H1 (cell line): ENCODE results near the gene DUOX1. TPM values are rescaled to one million over a fixed set of nuclear protein-coding genes. Genes with fewer than 3 reads are reported as not detected.

Experiments
- CTCF ChIA-PET: fragments of 300-600 bp; sonication (Branson Sonifier 250); formaldehyde crosslinking; loops from one replicate; lab custom pipeline; 2021; ENCODE audit not compliant: partially characterized antibody; lab: Charles Lee
- POLR2A ChIA-PET: fragments of 300-600 bp; sonication (Branson Sonifier 250); formaldehyde crosslinking; loops from one replicate; lab custom pipeline; 2021; ENCODE audit warnings: inconsistent platforms; ENCODE audit not compliant: partially characterized antibody; lab: Charles Lee
- DNase-seq, 2 experiments: peaks; one replicate each; pipeline versions ENCODE4 v3.0.0 to v3.0.0-alpha.2; 2010 to 2022; ENCODE audit warnings: low spot score in 2 of 2, low read depth in 1 of 2, mixed read lengths in 1 of 2
- FAIRE-seq: peaks from 2 replicates; lab custom pipeline; 2011; peaks lifted over from hg19 to GRCh38; lab: Jason Lieb, UNC
- H2AFZ ChIP-seq: 2 replicates; pipeline ENCODE4 v1.8.1; 2012; ENCODE audit warnings: low read length, inconsistent platforms
- H2AK5ac ChIP-seq: 2 replicates; pipeline ENCODE4 v1.6.1; 2013; ENCODE audit warnings: low read depth, low read length
- H2BK120ac ChIP-seq: replicated peaks from 2 replicates; pipeline ENCODE3; 2013; ENCODE audit warnings: low read depth, low read length, inconsistent platforms
- H2BK12ac ChIP-seq: 2 replicates; pipeline ENCODE4 v1.6.1; 2013; ENCODE audit warnings: low read depth, low read length
- H2BK15ac ChIP-seq: 2 replicates; pipeline ENCODE4 v1.6.1; 2013; ENCODE audit warnings: low read length
- H2BK20ac ChIP-seq: 2 replicates; pipeline ENCODE4 v1.6.1; 2013; ENCODE audit warnings: low read length
- H2BK5ac ChIP-seq: 2 replicates; pipeline ENCODE4 v1.6.1; 2013; ENCODE audit warnings: low read depth, low read length
- H3K14ac ChIP-seq: 2 replicates; pipeline ENCODE4 v1.6.1; 2013; ENCODE audit warnings: inconsistent platforms; ENCODE audit not compliant: insufficient read length
- H3K18ac ChIP-seq: 2 replicates; pipeline ENCODE4 v1.6.1; 2013; ENCODE audit warnings: low read length; ENCODE audit errors: extremely low read depth
- H3K23ac ChIP-seq: 2 replicates; pipeline ENCODE4 v1.6.1; 2013; ENCODE audit warnings: inconsistent platforms; ENCODE audit not compliant: insufficient read length
- H3K23me2 ChIP-seq: 2 replicates; pipeline ENCODE4 v1.6.1; 2013; ENCODE audit warnings: low read depth, low read length
- H3K27ac ChIP-seq: 2 replicates; pipeline ENCODE4 v1.6.1; 2011; ENCODE audit warnings: low read depth, low read length, inconsistent platforms
- H3K27me3 ChIP-seq, 4 experiments: replicated peaks in 1 of 4; 1 replicate in 1 of 4; 2 replicates in 3 of 4; pipeline versions ENCODE4 v1.6.1 to v1.8.1; 2011 to 2013; ENCODE audit warnings: low read length in 3 of 4, mild to moderate bottlenecking in 3 of 4, inconsistent platforms in 2 of 4, mixed read lengths in 2 of 4, moderate library complexity in 1 of 4; ENCODE audit not compliant: control insufficient read depth in 3 of 4, insufficient read depth in 3 of 4; ENCODE audit errors: extremely low read depth in 1 of 4
- H3K36me3 ChIP-seq, 4 experiments: 2 replicates each; pipeline versions ENCODE4 v1.6.1 to v1.8.1; 2011 to 2013; ENCODE audit warnings: mild to moderate bottlenecking in 4 of 4, low read length in 3 of 4, moderate library complexity in 2 of 4, control low read depth in 1 of 4, inconsistent platforms in 1 of 4; ENCODE audit not compliant: insufficient read depth in 4 of 4, control insufficient read depth in 2 of 4
- H3K4ac ChIP-seq: replicated peaks from 2 replicates; pipeline ENCODE3; 2013; ENCODE audit warnings: low read length, low read depth, mixed read lengths, inconsistent platforms; ENCODE audit not compliant: insufficient read length
- H3K4me1 ChIP-seq, 4 experiments: replicated peaks in 1 of 4; 1 replicate in 1 of 4; 2 replicates in 3 of 4; pipeline versions ENCODE4 v1.6.1 to v1.8.1; 2011 to 2013; ENCODE audit warnings: low read length in 3 of 4, inconsistent platforms in 2 of 4, mixed read lengths in 1 of 4; ENCODE audit not compliant: insufficient read depth in 4 of 4, control insufficient read depth in 3 of 4
- H3K4me2 ChIP-seq, 2 experiments: 2 replicates each; pipeline versions ENCODE4 v1.6.1 to v1.8.1; 2011 to 2013; ENCODE audit warnings: low read depth in 2 of 2, low read length in 2 of 2, control low read depth in 1 of 2, inconsistent platforms in 1 of 2, mild to moderate bottlenecking in 1 of 2; ENCODE audit not compliant: insufficient read depth in 1 of 2
- H3K4me3 ChIP-seq, 4 experiments: fragments of 200-600, 300-600 bp in 1 of 4; sonication (generic), shearing (Covaris generic), sonication (Bioruptor Twin) in 1 of 4; 2 replicates each; pipeline versions ENCODE4 v1.5.1 to v1.8.1; 2011 to 2016; ENCODE audit warnings: low read length in 4 of 4, low read depth in 3 of 4, control low read depth in 2 of 4, inconsistent platforms in 2 of 4, mild to moderate bottlenecking in 2 of 4, mixed read lengths in 1 of 4, moderate library complexity in 1 of 4; ENCODE audit not compliant: insufficient read depth in 2 of 4; ENCODE audit errors: extremely low read depth in 1 of 4
- H3K56ac ChIP-seq: replicated peaks from 2 replicates; pipeline ENCODE3; 2013; ENCODE audit warnings: low read depth, mild to moderate bottlenecking, mixed read lengths, low read length, inconsistent platforms; ENCODE audit not compliant: insufficient read length
- H3K79me1 ChIP-seq: 2 replicates; pipeline ENCODE4 v1.6.1; 2013; ENCODE audit warnings: low read depth, low read length, control low read depth
- H3K79me2 ChIP-seq, 2 experiments: 2 replicates each; pipeline versions ENCODE4 v1.6.1 to v1.8.1; 2012 to 2013; ENCODE audit warnings: low read length in 2 of 2, mild to moderate bottlenecking in 2 of 2, inconsistent platforms in 1 of 2; ENCODE audit not compliant: insufficient read depth in 2 of 2, control insufficient read depth in 1 of 2
- H3K9ac ChIP-seq, 4 experiments: replicated peaks in 1 of 4; 1 replicate in 1 of 4; 2 replicates in 3 of 4; pipeline versions ENCODE4 v1.6.1 to v1.8.1; 2011 to 2013; ENCODE audit warnings: low read depth in 3 of 4, low read length in 3 of 4, control low read depth in 2 of 4, mild to moderate bottlenecking in 2 of 4, moderate library complexity in 2 of 4, inconsistent platforms in 1 of 4; ENCODE audit errors: extremely low read depth in 1 of 4
- H3K9me3 ChIP-seq, 2 experiments: 2 replicates each; pipeline versions ENCODE4 v1.6.1 to v1.8.1; 2012 to 2013; ENCODE audit warnings: mild to moderate bottlenecking in 2 of 2, moderate library complexity in 2 of 2, control low read depth in 1 of 2, inconsistent platforms in 1 of 2, low read depth in 1 of 2, low read length in 1 of 2, mixed read lengths in 1 of 2; ENCODE audit not compliant: insufficient read depth in 2 of 2
- H4K20me1 ChIP-seq, 2 experiments: replicated peaks in 1 of 2; 2 replicates each; pipeline versions ENCODE3 to v1.8.1; 2011 to 2013; ENCODE audit warnings: inconsistent platforms in 2 of 2, low read length in 2 of 2, mild to moderate bottlenecking in 1 of 2; ENCODE audit not compliant: insufficient read depth in 2 of 2, control insufficient read depth in 1 of 2
- H4K5ac ChIP-seq: 2 replicates; pipeline ENCODE4 v1.6.1; 2013; ENCODE audit warnings: low read length, low read depth, mixed read lengths, inconsistent platforms; ENCODE audit not compliant: insufficient read length
- H4K8ac ChIP-seq: 2 replicates; pipeline ENCODE4 v1.8.0; 2013; ENCODE audit warnings: mild to moderate bottlenecking, moderate library complexity, low read length, inconsistent platforms; ENCODE audit not compliant: insufficient read depth; ENCODE audit errors: extremely low read depth
- H4K91ac ChIP-seq: replicated peaks from 2 replicates; pipeline ENCODE3; 2013; ENCODE audit warnings: low read length, mixed read lengths, inconsistent platforms; ENCODE audit not compliant: insufficient read length
- CHD1 ChIP-seq: IDR thresholded peaks from 2 replicates; pipeline ENCODE4 v1.6.1; 2012; ENCODE audit warnings: low read depth, low read length, improper control_type of control experiment
- E2F6 ChIP-seq: IDR thresholded peaks from 2 replicates; pipeline ENCODE4 v1.6.1; 2012; ENCODE audit warnings: inconsistent platforms
- HDAC2 ChIP-seq, 2 experiments: fragments of 300-600 bp in 1 of 2; sonication (generic) in 1 of 2; IDR thresholded peaks; 2 replicates each; pipeline ENCODE4 v1.6.1; 2011 to 2012; ENCODE audit warnings: low read depth in 2 of 2, low read length in 2 of 2, mild to moderate bottlenecking in 2 of 2, moderate library complexity in 2 of 2, borderline replicate concordance in 1 of 2, inconsistent platforms in 1 of 2
- KDM4A ChIP-seq: IDR thresholded peaks from one replicate; pipeline ENCODE4 v1.7.1; 2012; ENCODE audit warnings: low read depth, mild to moderate bottlenecking, moderate library complexity, low read length, inconsistent platforms; ENCODE audit not compliant: severe bottlenecking
- MAX ChIP-seq: IDR thresholded peaks from 2 replicates; pipeline ENCODE4 v1.6.1; 2012; ENCODE audit warnings: inconsistent platforms
- POLR2AphosphoS5 ChIP-seq: IDR thresholded peaks from 2 replicates; pipeline ENCODE4 v1.6.1; 2011; ENCODE audit warnings: low read depth, low read length
- RBBP5 ChIP-seq: IDR thresholded peaks from 2 replicates; pipeline ENCODE4 v1.7.1; 2012; ENCODE audit warnings: low read depth, mild to moderate bottlenecking, inconsistent platforms, low read length, moderate library complexity, borderline replicate concordance
- RXRA ChIP-seq: IDR thresholded peaks from 2 replicates; pipeline ENCODE4 v1.6.1; 2011; ENCODE audit warnings: low read depth, mild to moderate bottlenecking, low read length, moderate library complexity; ENCODE audit not compliant: insufficient read depth
- SP1 ChIP-seq: IDR thresholded peaks from 2 replicates; pipeline ENCODE4 v1.6.1; 2011; ENCODE audit warnings: low read depth, low read length
- WGBS, 2 experiments: shearing (Covaris generic) in 1 of 2; methylation state at CpG; one replicate each; pipeline versions ENCODE4 v1.1.6 to v1.1.7; 2013 to 2015; ENCODE audit warnings: low lambda C conversion rate in 2 of 2, mixed read lengths in 2 of 2, inconsistent platforms in 1 of 2, low coverage in 1 of 2, missing lambda C conversion rate in 1 of 2; ENCODE audit not compliant: insufficient replicate concordance in 2 of 2, insufficient coverage in 1 of 2, insufficient read length in 1 of 2; ENCODE audit errors: extremely low coverage in 1 of 2, missing lambda C conversion rate in 1 of 2; 5-methylcytosine and 5-hydroxymethylcytosine counted together
- polyA plus RNA-seq, 7 experiments: library from polyadenylated mRNA; depleted of rRNA in 3 of 7; stranded (reverse) in 5 of 7; unstranded in 2 of 7; fragments of >200 nt in 5 of 7; fragments of 200-250 nt in 2 of 7; gene quantifications; 1 replicate in 5 of 7; 2 replicates in 1 of 7; 4 replicates in 1 of 7; pipeline versions ENCODE4 v1.2.1 to v1.2.3, GENCODE V29; 2011 to 2013; ENCODE audit warnings: missing spikeins in 2 of 7, mixed read lengths in 2 of 7
- total RNA-seq: library from RNA; stranded (reverse); fragmentation: NEBNext Ultra II Directional; extraction: Animal tissue kit (Norgen Biotek cat#: 25700); gene quantifications from 2 replicates; pipeline ENCODE4 v1.2.1, GENCODE V29; 2021

Gene DUOX1
- total and polyA plus RNA-seq, 2 of the 8 experiments (the other 6 are each of a cell fraction or from before 2014, with no cell fraction given): 0.84 to 1.4 TPM

- Histone ChIP-seq H4K5ac (no peak overlapping the region), H4K91ac (peak overlapping the region; percentile 49), H4K20me1 (peaks cover 3 to 26% of the 10 kb centered on the region in 2 experiments), H3K9ac (peak overlapping the region in 3 of 4 experiments; percentile 7 to 37 (median 29); a peak in 5 of 7 replicates), H2BK5ac (no peak overlapping the region), H3K9me3 (no peaks in the 10 kb centered on the region), H3K18ac (0 out of 2 replicates have a peak overlapping the region, but pooled peaks have one; percentile 36), H3K23me2 (peaks cover 16% of the 10 kb centered on the region; the same call in 1 of the 2 replicates), H2BK12ac (peak overlapping the region; percentile 20; the same call in 1 of the 2 replicates), H3K56ac (no peak overlapping the region), H2BK20ac (no peak overlapping the region), H2AFZ (no peak overlapping the region), H4K8ac (no peak overlapping the region), H3K14ac (no peak overlapping the region), H2BK15ac (peak overlapping the region; percentile 73; the same call in 1 of the 2 replicates), H3K36me3 (no peaks in the 10 kb centered on the region), H3K23ac (no peak overlapping the region), H3K79me1 (peaks cover 9% of the 10 kb centered on the region), H3K4me2 (peak overlapping the region; percentile 71 to 86), H2AK5ac (peak overlapping the region; percentile 11; the same call in 1 of the 2 replicates), H3K79me2 (peaks cover 8 to 45% of the 10 kb centered on the region in 2 experiments; a peak in 3 of 4 replicates), H3K4me3 (peak overlapping the region; percentile 51 to 89 (median 62)), H3K4ac (peak overlapping the region; percentile 3), H3K27me3 (peaks cover 0 to 19% (median 13%) of the 10 kb centered on the region in 4 experiments; a peak in 6 of 7 replicates), H3K4me1 (peaks cover 5 to 31% (median 17%) of the 10 kb centered on the region in 4 experiments), H3K27ac (no peak overlapping the region), H2BK120ac (peak overlapping the region; percentile 21)
- peak; percentile 39 for FAIRE-seq
- 4% methylated on average over 29 of the region's 42 CpGs; no CpG with 5 or more reads in 1 of the 2 experiments for whole genome bisulfite sequencing, 2 experiments
- CTCF ChIA-PET: interaction anchor here (0.6 to 41.8 kb wide), 5 partner anchors 7 to 583 kb away, joined by 3 to 1117 read pairs (median 3); partner anchors contain the start of gene SHF
- peak in 1 of 2 experiments; percentile 69 for DNase-seq
- POLR2A ChIA-PET: interaction anchor here (0.8 to 6.4 kb wide), 10 partner anchors 10 to 57 kb away, joined by 3 to 55 read pairs (median 4); partner anchors contain the start of genes DUOX1 and DUOXA1
- TF ChIP-seq HDAC2 (IDR thresholded peaks at IDR 0.05; ENCODE audit: borderline replicate concordance in 1 of 2, low read depth in 2 of 2, low read length in 2 of 2) (peak in 1 of 2 experiments; percentile 69; a peak in 1 of 4 replicates), RBBP5 (0 out of 2 replicates have a peak, but pooled peaks have one; percentile 40), SP1 (peak; percentile 38; the same call in 1 of the 2 replicates), E2F6 (peak; percentile 42; the same call in 1 of the 2 replicates), RXRA (no peak), CHD1 (no peak), MAX (peak; percentile 57; the same call in 1 of the 2 replicates), POLR2AphosphoS5 (no peak), KDM4A (peak; percentile 53)
Measured at GRCh38 chr15:45186771-45187577, 57.2 kb downstream of the DUOX1 start.
